ENCODE results near the gene ELF4. TPM values are rescaled to one million over a fixed set of nuclear protein-coding genes. Genes with fewer than 3 reads are reported as not detected.

The ELF4 gene
- total RNA-seq, 3 donors from 2014 or later: 22.7 to 26.5 (median 23.0) TPM

GRCh38 chrX:130018143-130018542, 92.2 kb downstream of the ELF4 start:
- Mint-ChIP-seq H3K36me3 (ENCODE audit: insufficient read depth) (peaks cover 9% of the 10 kb centered on the region), H3K4me1 (ENCODE audit: low read depth) (no peaks in the 10 kb centered on the region), H3K9me3 (no peaks in the 10 kb centered on the region), H3K4me3 (no peak overlapping the region), H3K27me3 (ENCODE audit: low read depth) (no peaks in the 10 kb centered on the region)
- ATAC-seq: no peak
- no peak for DNase-seq

- ATAC-seq (no peak), DNase-seq (no peak)
- H3K27me3 Mint-ChIP-seq (ENCODE audit: low read depth): no peaks in the 10 kb centered on the region
- no peaks in the 10 kb centered on the region for H3K4me1 Mint-ChIP-seq (ENCODE audit: low read depth)
- H3K4me3 Mint-ChIP-seq: no peak overlapping the region
- H3K36me3 Mint-ChIP-seq (ENCODE audit: insufficient read depth): peaks cover 6% of the 10 kb centered on the region
- H3K9me3 Mint-ChIP-seq: no peaks in the 10 kb centered on the region
Observed at GRCh38 chrX:130015181-130015580, 95.1 kb downstream of the ELF4 start.

Other genes starting within 250 kb of the ELF4 start
- 10 to 100 TPM; 73.1 to 83.3 (median 79.2) TPM for gene UTP14A, start 204.3 kb downstream of the ELF4 start, total RNA-seq
- gene BCORL1, start 127.9 kb downstream of the ELF4 start, total RNA-seq: 1 to 10 TPM; 7.9 to 9.0 (median 8.8) TPM
- 10 to 100 TPM; 45.2 to 54.5 (median 51.9) TPM for gene AIFM1, start 55.3 kb upstream of the ELF4 start, total RNA-seq
- gene RAB33A, start 61.5 kb upstream of the ELF4 start, total RNA-seq: 10 to 100 TPM; 10.6 to 13.6 (median 11.0) TPM
- 1 to 10 TPM; 4.4 to 5.5 (median 5.2) TPM for gene ZNF280C, start 158.4 kb upstream of the ELF4 start, total RNA-seq
- 10 to 100 TPM in 2 of 3 donors, 1 to 10 TPM in 1; 9.6 to 11.3 (median 10.9) TPM for gene SLC25A14, start 229.4 kb upstream of the ELF4 start, total RNA-seq

All from activated T-cell treated with anti-CD3 and anti-CD28 coated beads, Interleukin-2, amount 50 U/mL, for 4 hours (primary cell).